OCI-LY1 (cell line): ENCODE measurements around the gene NELFCD.
"Not testable (repeated sequence)": the region's sequence is repeated elsewhere in the genome, so short reads cannot be mapped to it uniquely, and the experiment has no call there.

Source experiments
- EZH2 ChIP-seq: fragments of 200-600 bp; sonication (generic), shearing (Covaris generic); IDR thresholded peaks from 2 replicates; pipeline ENCODE4 v1.8.0; 2017; ENCODE audit warnings: borderline replicate concordance, mixed run types, mild to moderate bottlenecking, antibody characterized with exemption, low read length, moderate library complexity, mixed read lengths
- TF ChIP-seq, protein P1 (sequence below): fragments of 200-600 bp; sonication (generic), shearing (Covaris generic); IDR thresholded peaks from 2 replicates; pipeline ENCODE4 v1.5.1; 2017; ENCODE audit warnings: mild to moderate bottlenecking, antibody characterized with exemption, low read length, moderate library complexity, mixed read lengths

DNA sequence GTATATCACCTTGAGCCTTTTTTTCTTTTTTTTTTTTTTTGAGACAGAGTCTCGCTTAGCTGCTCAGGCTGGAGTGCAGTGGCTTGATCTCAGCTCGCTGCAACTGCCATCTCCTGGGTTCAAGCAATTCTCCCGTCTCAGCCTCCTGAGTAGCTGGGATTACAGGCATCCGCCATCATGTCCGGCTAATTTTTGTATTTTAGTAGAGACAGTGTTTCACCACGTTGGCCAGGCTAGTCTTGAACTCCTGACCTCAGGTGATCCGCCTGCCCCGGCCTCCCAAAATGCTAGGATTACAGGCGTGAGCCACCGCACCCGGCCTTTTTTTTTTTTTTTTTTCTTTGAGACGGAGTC lies 2.0 kb downstream of the NELFCD start:
- TF ChIP-seq, protein P1, sequence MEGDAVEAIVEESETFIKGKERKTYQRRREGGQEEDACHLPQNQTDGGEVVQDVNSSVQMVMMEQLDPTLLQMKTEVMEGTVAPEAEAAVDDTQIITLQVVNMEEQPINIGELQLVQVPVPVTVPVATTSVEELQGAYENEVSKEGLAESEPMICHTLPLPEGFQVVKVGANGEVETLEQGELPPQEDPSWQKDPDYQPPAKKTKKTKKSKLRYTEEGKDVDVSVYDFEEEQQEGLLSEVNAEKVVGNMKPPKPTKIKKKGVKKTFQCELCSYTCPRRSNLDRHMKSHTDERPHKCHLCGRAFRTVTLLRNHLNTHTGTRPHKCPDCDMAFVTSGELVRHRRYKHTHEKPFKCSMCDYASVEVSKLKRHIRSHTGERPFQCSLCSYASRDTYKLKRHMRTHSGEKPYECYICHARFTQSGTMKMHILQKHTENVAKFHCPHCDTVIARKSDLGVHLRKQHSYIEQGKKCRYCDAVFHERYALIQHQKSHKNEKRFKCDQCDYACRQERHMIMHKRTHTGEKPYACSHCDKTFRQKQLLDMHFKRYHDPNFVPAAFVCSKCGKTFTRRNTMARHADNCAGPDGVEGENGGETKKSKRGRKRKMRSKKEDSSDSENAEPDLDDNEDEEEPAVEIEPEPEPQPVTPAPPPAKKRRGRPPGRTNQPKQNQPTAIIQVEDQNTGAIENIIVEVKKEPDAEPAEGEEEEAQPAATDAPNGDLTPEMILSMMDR: not testable (repeated sequence)
- not testable (repeated sequence) for TF ChIP-seq EZH2
